K562 (cell line): ENCODE results near the gene PCSK2. TPM values are rescaled to one million over a fixed set of nuclear protein-coding genes. Genes with fewer than 3 reads are reported as not detected.

Source experiments
- ATAC-seq: fragments of 200-7000 bp; cut with Tn5 transposase; 3 replicates; pipeline ENCODE4 v1.9.1; 2020; ENCODE audit warnings: moderate library complexity
- BruUV-seq: library from RNA; stranded (reverse); fragments of 400-500 nt; replicated peaks from 2 replicates; lab custom pipeline; 2021; lab: Mats Ljungman, UMichigan
- CTCF ChIA-PET: fragments of 300-600 bp; formaldehyde crosslinking; extraction: SDS; loops from one replicate; lab custom pipeline; 2021; ENCODE audit warnings: low intra/inter-chr PET ratio; lab: Yijun Ruan, JAX
- POLR2A ChIA-PET: fragments of 300-600, 350-650 bp; sonication (Branson Sonifier 250); formaldehyde crosslinking; extraction: SDS; loops from one replicate; lab custom pipeline; 2021; ENCODE audit warnings: antibody characterized with exemption, inconsistent platforms; lab: Yijun Ruan, JAX
- DNase-seq, 4 experiments: peaks; one replicate each; pipeline versions ENCODE4 v3.0.0 to v3.0.0-alpha.2; 2011 to 2018; ENCODE audit warnings: low spot score in 3 of 4, mixed read lengths in 3 of 4; ENCODE audit errors: extremely low read depth in 1 of 4
- FAIRE-seq: peaks from 2 replicates; lab custom pipeline; 2011; peaks lifted over from hg19 to GRCh38; lab: Jason Lieb, UNC
- H2AFZ ChIP-seq: 2 replicates; pipeline ENCODE4 v1.6.0; 2011; ENCODE audit warnings: low read depth, low read length, control low read depth, inconsistent platforms
- H3K27ac ChIP-seq: fragments of 200-600 bp; 3 replicates; pipeline ENCODE4 v1.8.0; 2011; ENCODE audit warnings: low read depth, mild to moderate bottlenecking, control low read depth, inconsistent platforms, low read length, moderate library complexity, mixed read lengths; ENCODE audit errors: extremely low read depth
- H3K27me3 ChIP-seq, 2 experiments: fragments of 300-600 bp in 1 of 2; 2 replicates in 1 of 2; 3 replicates in 1 of 2; pipeline versions ENCODE4 v1.6.0 to v1.8.0; 2011; ENCODE audit warnings: inconsistent platforms in 2 of 2, low read length in 2 of 2, mild to moderate bottlenecking in 1 of 2, mixed read lengths in 1 of 2, moderate library complexity in 1 of 2; ENCODE audit not compliant: control insufficient read depth in 2 of 2, insufficient read depth in 2 of 2
- H3K36me3 ChIP-seq: fragments of 300-600 bp; 3 replicates; pipeline ENCODE4 v1.8.0; 2011; ENCODE audit warnings: mild to moderate bottlenecking, low read length, inconsistent platforms; ENCODE audit not compliant: control insufficient read depth, insufficient read depth
- H3K4me1 ChIP-seq, 2 experiments: fragments of 200-600 bp in 1 of 2; replicated peaks in 1 of 2; 2 replicates in 1 of 2; 3 replicates in 1 of 2; pipeline versions ENCODE4 v1.5.1 to v1.8.0; 2011; ENCODE audit warnings: inconsistent platforms in 2 of 2, low read length in 2 of 2, mild to moderate bottlenecking in 1 of 2, mixed read lengths in 1 of 2, moderate library complexity in 1 of 2; ENCODE audit not compliant: control insufficient read depth in 2 of 2, insufficient read depth in 2 of 2
- H3K4me2 ChIP-seq: 2 replicates; pipeline ENCODE4 v1.6.1; 2011; ENCODE audit warnings: low read length, control low read depth, inconsistent platforms, mixed read lengths; ENCODE audit not compliant: insufficient read depth
- H3K4me3 ChIP-seq: fragments of 200-600 bp; sonication (generic), shearing (Covaris generic); 2 replicates; pipeline ENCODE4 v1.5.1; 2016; ENCODE audit warnings: control low read depth, inconsistent platforms
- H3K79me2 ChIP-seq: fragments of 200-600 bp; 3 replicates; pipeline ENCODE4 v1.8.0; 2011; ENCODE audit warnings: low read length, inconsistent platforms; ENCODE audit not compliant: control insufficient read depth, insufficient read depth
- H3K9ac ChIP-seq, 2 experiments: 2 replicates each; pipeline versions ENCODE4 v1.6.0 to v1.6.1; 2011; ENCODE audit warnings: low read depth in 2 of 2, low read length in 2 of 2, control low read depth in 1 of 2, inconsistent platforms in 1 of 2, mild to moderate bottlenecking in 1 of 2, mixed read lengths in 1 of 2; ENCODE audit not compliant: insufficient read depth in 1 of 2
- H3K9me1 ChIP-seq: one replicate; pipeline ENCODE4 v1.6.0; 2011; ENCODE audit warnings: inconsistent platforms, mild to moderate bottlenecking, low read length, moderate library complexity; ENCODE audit not compliant: control insufficient read depth, insufficient read depth
- H3K9me3 ChIP-seq: replicated peaks from 2 replicates; pipeline ENCODE4 v1.5.1; 2011; ENCODE audit warnings: low read depth, low read length, inconsistent platforms; ENCODE audit not compliant: control insufficient read depth, insufficient read depth
- H4K20me1 ChIP-seq: replicated peaks from 2 replicates; pipeline ENCODE4 v1.6.1; 2011; ENCODE audit warnings: low read length, inconsistent platforms, mixed read lengths; ENCODE audit not compliant: control insufficient read depth, insufficient read depth
- BCLAF1 ChIP-seq, 2 experiments: fragments of 450-650 bp in 1 of 2; IDR thresholded peaks; 2 replicates each; pipeline ENCODE4 v1.6.1; 2011 to 2017; ENCODE audit warnings: low read depth in 2 of 2, antibody characterized with exemption in 1 of 2, borderline replicate concordance in 1 of 2, low read length in 1 of 2, mild to moderate bottlenecking in 1 of 2, mixed read lengths in 1 of 2; ENCODE audit not compliant: control insufficient read depth in 1 of 2
- CHAMP1 ChIP-seq: fragments of 450-650 bp; IDR thresholded peaks from 2 replicates; pipeline ENCODE4 v1.6.1; 2016; ENCODE audit warnings: mild to moderate bottlenecking
- CHD2 ChIP-seq: IDR thresholded peaks from 2 replicates; pipeline ENCODE4 v1.6.1; 2011; ENCODE audit warnings: low read depth, low read length
- CREBBP ChIP-seq: IDR thresholded peaks from one replicate; pipeline ENCODE4 v1.6.1; 2012; ENCODE audit warnings: low read depth, mild to moderate bottlenecking, control low read depth, inconsistent platforms, low read length
- GTF2A2 ChIP-seq: IDR thresholded peaks from 2 replicates; pipeline ENCODE4 v1.6.1; 2016; ENCODE audit warnings: mild to moderate bottlenecking, missing genetic modification characterization, missing compliant biosample characterization
- HMGN3 ChIP-seq: IDR thresholded peaks from 2 replicates; pipeline ENCODE4 v1.6.1; 2011; ENCODE audit warnings: borderline replicate concordance, low read depth, mild to moderate bottlenecking, mixed read lengths, low read length; ENCODE audit not compliant: insufficient read length; ENCODE audit errors: extremely low read depth
- SP1 ChIP-seq: sonication (generic); formaldehyde crosslinking; IDR thresholded peaks from 2 replicates; pipeline ENCODE4 v1.8.1; 2022; ENCODE audit warnings: mild to moderate bottlenecking, missing genetic modification reagents
- STAT5B ChIP-seq: fragments of 250-450 bp; sonication (Bioruptor Pico); IDR thresholded peaks from 2 replicates; pipeline ENCODE4 v1.8.0; 2021; ENCODE audit warnings: mild to moderate bottlenecking, inconsistent platforms
- TAF15 ChIP-seq: fragments of 200-400 bp; formaldehyde crosslinking; IDR thresholded peaks from 2 replicates; pipeline ENCODE4 v1.6.1; 2017; ENCODE audit warnings: mild to moderate bottlenecking, low read depth, low read length, moderate library complexity
- ZBTB34 ChIP-seq: fragments of 250-450 bp; sonication (Bioruptor Pico); IDR thresholded peaks from 2 replicates; pipeline ENCODE4 v1.8.0; 2021; ENCODE audit warnings: mild to moderate bottlenecking, moderate library complexity
- ZBTB8A ChIP-seq: fragments of 450-650 bp; IDR thresholded peaks from 2 replicates; pipeline ENCODE4 v1.6.1; 2018; ENCODE audit warnings: mild to moderate bottlenecking, moderate library complexity; ENCODE audit not compliant: partially characterized antibody
- ZFP30 ChIP-seq: fragments of 250-450 bp; sonication (Bioruptor Pico); IDR thresholded peaks from 2 replicates; pipeline ENCODE4 v1.8.0; 2022; ENCODE audit warnings: moderate library complexity, mild to moderate bottlenecking, inconsistent platforms, borderline replicate concordance
- ZNF436 ChIP-seq: fragments of 250-450, 450-650 bp; sonication (Bioruptor Pico); formaldehyde crosslinking; IDR thresholded peaks from 2 replicates; pipeline ENCODE4 v1.7.0; 2020; ENCODE audit warnings: mild to moderate bottlenecking
- WGBS: fragments of 100-300 bp; shearing (Covaris generic); methylation state at CpG from one replicate; pipeline ENCODE4 v1.1.6; 2016; ENCODE audit warnings: low coverage, mixed read lengths; ENCODE audit not compliant: insufficient coverage; ENCODE audit errors: missing lambda C conversion rate; 5-methylcytosine and 5-hydroxymethylcytosine counted together
- in situ Hi-C: fragments of 300-500 bp; cut with MboI; formaldehyde crosslinking; loops from 4 replicates; pipeline ENCODE4 v1.15.0; 2018; ENCODE audit warnings: inconsistent platforms, mixed read lengths
- intact Hi-C: fragments of 100-400 bp; cut with micrococcal nuclease; formaldehyde crosslinking; loops from 2 replicates; pipeline ENCODE4 v1.14.2; 2022
- polyA plus RNA-seq, 8 experiments: library from polyadenylated mRNA; depleted of rRNA in 4 of 8; stranded (reverse) in 5 of 8; unstranded in 3 of 8; fragments of >200 nt; fragmentation: Nextera tagmentation in 2 of 8; fragmentation: Illumina TruSeq in 1 of 8; extraction: Ambion mirVana in 2 of 8; extraction: Trizol in 1 of 8; gene quantifications; 2 replicates each; pipeline versions ENCODE4 v1.2.1 to v1.2.3, GENCODE V29; 2011 to 2014; ENCODE audit warnings: inconsistent platforms in 1 of 8, missing spikeins in 1 of 8
- total RNA-seq, 7 experiments: library from RNA; depleted of rRNA in 6 of 7; stranded (reverse); fragments of >200 nt in 6 of 7; fragmentation: Illumina TruSeq in 2 of 7; extraction: Trizol in 2 of 7; gene quantifications; 2 replicates each; pipeline versions ENCODE4 v1.2.1 to v1.2.3, GENCODE V29; 2011 to 2021; ENCODE audit warnings: low replicate concordance in 1 of 7

Gene PCSK2
- total and polyA plus RNA-seq, 9 of the 15 experiments (the other 6 are each of a cell fraction or from before 2014, with no cell fraction given): 0.04 to 0.07 (median 0.05) TPM; not detected in 6

GRCh38 chr20:17380801-17381200 is 154.0 kb downstream of the PCSK2 start (continued):
- TF ChIP-seq HMGN3 (no peak), ZFP30 (no peak), CHAMP1 (no peak)
- TF ChIP-seq, all 486 proteins: peak for 0

- Histone ChIP-seq H4K20me1 (no peaks in the 10 kb centered on the region), H3K36me3 (no peaks in the 10 kb centered on the region), H3K4me2 (no peak overlapping the region), H3K27ac (no peak overlapping the region), H3K27me3 (no peaks in the 10 kb centered on the region), H3K9me1 (no peaks in the 10 kb centered on the region), H3K4me3 (no peak overlapping the region), H3K79me2 (no peaks in the 10 kb centered on the region), H3K9ac (no peak overlapping the region), H3K9me3 (no peaks in the 10 kb centered on the region), H2AFZ (no peak overlapping the region), H3K4me1 (no peaks in the 10 kb centered on the region)
- TF ChIP-seq CREBBP (no peak), ZNF436 (no peak), TAF15 (no peak), STAT5B (CRISPR knock-in tag) (no peak), ZBTB8A (no peak), GTF2A2 (tag) (no peak), ZBTB34 (no peak), SP1 (CRISPR knock-in tag) (no peak), CHD2 (no peak), BCLAF1 (IDR thresholded peaks at IDR 0.05; ENCODE audit: borderline replicate concordance in 1 of 2, control insufficient read depth in 1 of 2, low read depth in 2 of 2, low read length in 1 of 2) (no peak)
- WGBS: 0% methylated on average over 4 of the region's 4 CpGs
- BruUV-seq: no TSS peak
- DNase-seq (no peak), ATAC-seq (no peak), FAIRE-seq (no peak)
- CTCF ChIA-PET: no interaction called here
- intact Hi-C loops (no loop called here), in situ Hi-C loops (no loop called here)
- POLR2A ChIA-PET: no interaction called here
These were observed 154.9 kb downstream of the PCSK2 start for GRCh38 chr20:17381724-17382123.
